Hepatocyte (in vitro differentiated cells): Measurements from ENCODE around the gene ABCA13. TPM values are rescaled to one million over a fixed set of nuclear protein-coding genes. Genes with fewer than 3 reads are reported as not detected.

Experiments used
- DNase-seq: peaks from one replicate; pipeline ENCODE4 v3.0.0-alpha.2; 2016; ENCODE audit warnings: low spot score
- H2AFZ ChIP-seq: fragments of 200-600 bp; sonication (generic); 2 replicates; pipeline ENCODE4 v1.6.0; 2016; ENCODE audit warnings: antibody characterized with exemption, mild to moderate bottlenecking
- H3K27ac ChIP-seq: fragments of 200-600 bp; sonication (generic); 2 replicates; pipeline ENCODE4 v1.5.1; 2016; ENCODE audit warnings: mild to moderate bottlenecking
- H3K27me3 ChIP-seq: fragments of 200-600 bp; sonication (generic); 2 replicates; pipeline ENCODE4 v1.6.1; 2016
- H3K36me3 ChIP-seq: fragments of 200-600 bp; sonication (generic); replicated peaks from 2 replicates; pipeline ENCODE4 v1.5.1; 2016; ENCODE audit warnings: low read depth; ENCODE audit not compliant: insufficient read depth
- H3K4me1 ChIP-seq: fragments of 200-600 bp; sonication (generic); 2 replicates; pipeline ENCODE4 v1.5.1; 2016; ENCODE audit warnings: mild to moderate bottlenecking, moderate library complexity; ENCODE audit not compliant: insufficient read depth
- H3K4me2 ChIP-seq: fragments of 200-600 bp; sonication (generic); 2 replicates; pipeline ENCODE4 v1.6.0; 2016
- H3K4me3 ChIP-seq: fragments of 200-600 bp; sonication (generic); 2 replicates; pipeline ENCODE4 v1.5.1; 2016; ENCODE audit warnings: mild to moderate bottlenecking
- H3K79me2 ChIP-seq: fragments of 200-600 bp; sonication (generic); 2 replicates; pipeline ENCODE4 v1.6.0; 2017; ENCODE audit warnings: mild to moderate bottlenecking
- H3K9me2 ChIP-seq: fragments of 200-600 bp; sonication (generic); replicated peaks from 2 replicates; pipeline ENCODE4 v1.6.0; 2017; ENCODE audit warnings: mild to moderate bottlenecking; ENCODE audit not compliant: insufficient read depth
- H3K9me3 ChIP-seq: fragments of 200-600 bp; sonication (generic); 2 replicates; pipeline ENCODE4 v1.5.1; 2016; ENCODE audit warnings: low read depth, mild to moderate bottlenecking
- H4K20me1 ChIP-seq: fragments of 200-600 bp; sonication (generic); 2 replicates; pipeline ENCODE4 v1.6.0; 2016; ENCODE audit warnings: mild to moderate bottlenecking; ENCODE audit not compliant: insufficient read depth, poor library complexity, severe bottlenecking
- CTCF ChIP-seq: fragments of 200-600 bp; sonication (generic); IDR thresholded peaks from 2 replicates; pipeline ENCODE4 v1.5.1; 2016; ENCODE audit warnings: antibody characterized with exemption, mild to moderate bottlenecking; ENCODE audit not compliant: poor library complexity
- EZH2 ChIP-seq: fragments of 200-600 bp; sonication (generic); IDR thresholded peaks from 2 replicates; pipeline ENCODE4 v1.6.1; 2016; ENCODE audit warnings: antibody characterized with exemption, mild to moderate bottlenecking, borderline replicate concordance
- EZH2phosphoT487 ChIP-seq: fragments of 200-600 bp; sonication (generic); IDR thresholded peaks from one replicate; pipeline ENCODE4 v1.6.1; 2018; ENCODE audit warnings: antibody characterized with exemption, mild to moderate bottlenecking, low read depth, moderate library complexity; ENCODE audit not compliant: unreplicated experiment, severe bottlenecking
- WGBS: methylation state at CpG from one replicate; pipeline ENCODE4 v1.1.6; 2016; ENCODE audit warnings: low lambda C conversion rate; ENCODE audit errors: missing lambda C conversion rate; 5-methylcytosine and 5-hydroxymethylcytosine counted together
- polyA plus RNA-seq: library from polyadenylated mRNA; unstranded; fragments of >200 nt; fragmentation: Nextera tagmentation; extraction: Ambion mirVana; gene quantifications from 2 replicates; pipeline ENCODE4 v1.2.1, GENCODE V29; 2016
- total RNA-seq: library from RNA; depleted of rRNA; stranded (reverse); fragments of >200 nt; gene quantifications from 2 replicates; pipeline ENCODE4 v1.2.3, GENCODE V29; 2014

Gene ABCA13
- total and polyA plus RNA-seq, 2 experiments from 2014 or later: 0.57 to 2.0 TPM

GRCh38 chr7:48355346-48355745 lies 184.1 kb downstream of the ABCA13 start:
- Histone ChIP-seq H3K9me3 (no peaks in the 10 kb centered on the region), H3K27ac (no peak overlapping the region), H3K9me2 (no peaks in the 10 kb centered on the region), H3K4me1 (no peaks in the 10 kb centered on the region), H3K4me3 (no peak overlapping the region), H3K27me3 (no peaks in the 10 kb centered on the region), H3K36me3 (no peaks in the 10 kb centered on the region), H2AFZ (no peak overlapping the region), H3K4me2 (no peak overlapping the region), H3K79me2 (no peaks in the 10 kb centered on the region), H4K20me1 (no peaks in the 10 kb centered on the region)
- 94% methylated on average over 3 of the region's 3 CpGs for WGBS
- TF ChIP-seq CTCF (no peak), EZH2phosphoT487 (no peak), EZH2 (no peak)
- no peak for DNase-seq

- TF ChIP-seq EZH2phosphoT487 (no peak), CTCF (no peak), EZH2 (no peak)
- Histone ChIP-seq H2AFZ (no peak overlapping the region), H3K9me2 (no peaks in the 10 kb centered on the region), H3K9me3 (no peaks in the 10 kb centered on the region), H3K27ac (no peak overlapping the region), H3K4me3 (no peak overlapping the region), H3K79me2 (no peaks in the 10 kb centered on the region), H3K36me3 (no peaks in the 10 kb centered on the region), H3K4me1 (no peaks in the 10 kb centered on the region), H3K27me3 (no peaks in the 10 kb centered on the region), H4K20me1 (no peaks in the 10 kb centered on the region), H3K4me2 (no peak overlapping the region)
- DNase-seq: no peak
- 96% methylated on average over 6 of the region's 6 CpGs for WGBS
These were observed 189.3 kb downstream of the ABCA13 start for GRCh38 chr7:48360574-48360973.

GRCh38 chr7:48363174-48363573 lies 191.9 kb downstream of the ABCA13 start:
- H3K79me2 ChIP-seq: no peaks in the 10 kb centered on the region
- no peak overlapping the region for H3K27ac ChIP-seq
- no peak overlapping the region for H3K4me3 ChIP-seq
- WGBS: 68% methylated on average over 3 of the region's 3 CpGs
- no peak overlapping the region for H2AFZ ChIP-seq
- no peak for DNase-seq
- H3K4me2 ChIP-seq: no peak overlapping the region
- no peaks in the 10 kb centered on the region for H3K27me3 ChIP-seq
- no peaks in the 10 kb centered on the region for H3K9me2 ChIP-seq
- no peaks in the 10 kb centered on the region for H3K9me3 ChIP-seq
- H4K20me1 ChIP-seq: no peaks in the 10 kb centered on the region
- no peaks in the 10 kb centered on the region for H3K36me3 ChIP-seq
- no peaks in the 10 kb centered on the region for H3K4me1 ChIP-seq
- TF ChIP-seq EZH2phosphoT487 (no peak), CTCF (no peak), EZH2 (no peak)

- Histone ChIP-seq H2AFZ (no peak overlapping the region), H3K36me3 (no peaks in the 10 kb centered on the region), H3K9me3 (no peaks in the 10 kb centered on the region), H3K4me3 (no peak overlapping the region), H3K9me2 (no peaks in the 10 kb centered on the region), H3K27me3 (no peaks in the 10 kb centered on the region), H3K4me1 (no peaks in the 10 kb centered on the region), H3K27ac (no peak overlapping the region), H3K4me2 (no peak overlapping the region), H4K20me1 (no peaks in the 10 kb centered on the region), H3K79me2 (no peaks in the 10 kb centered on the region)
- DNase-seq: no peak
- TF ChIP-seq EZH2: no peak
- TF ChIP-seq CTCF: no peak
- no peak for TF ChIP-seq EZH2phosphoT487
- whole genome bisulfite sequencing: 62% methylated on average over 2 of the region's 2 CpGs
These were observed 193.8 kb downstream of the ABCA13 start for GRCh38 chr7:48365010-48365409.
